ENCODE measurements around the gene NDUFV3.

DNA sequence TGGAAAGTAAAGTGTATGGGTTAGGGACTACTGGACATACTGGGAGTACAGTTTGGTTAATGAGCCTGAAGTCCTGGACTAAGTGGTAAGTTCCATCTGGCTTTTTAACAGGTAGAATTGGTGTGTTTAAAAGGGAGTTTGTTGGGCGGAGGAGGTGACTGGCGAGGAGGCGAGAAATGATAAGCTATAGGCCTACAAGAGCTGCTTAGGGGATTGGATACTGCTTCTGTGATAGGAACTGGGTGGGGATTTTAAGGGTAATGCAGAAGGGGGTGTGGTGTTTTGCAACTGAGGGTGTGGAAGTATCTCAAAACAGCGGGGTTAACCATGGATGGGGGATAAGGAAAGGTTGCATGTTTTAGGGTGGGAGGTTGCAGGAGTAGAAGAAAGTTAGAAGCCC lies 28.8 kb downstream of the NDUFV3 start:
- no peak for TF ChIP-seq POLR2A (IDR thresholded peaks at IDR 0.05)
- no peak for TF ChIP-seq POLR2AphosphoS5 (IDR thresholded peaks at IDR 0.05)
- TF ChIP-seq, protein P1, sequence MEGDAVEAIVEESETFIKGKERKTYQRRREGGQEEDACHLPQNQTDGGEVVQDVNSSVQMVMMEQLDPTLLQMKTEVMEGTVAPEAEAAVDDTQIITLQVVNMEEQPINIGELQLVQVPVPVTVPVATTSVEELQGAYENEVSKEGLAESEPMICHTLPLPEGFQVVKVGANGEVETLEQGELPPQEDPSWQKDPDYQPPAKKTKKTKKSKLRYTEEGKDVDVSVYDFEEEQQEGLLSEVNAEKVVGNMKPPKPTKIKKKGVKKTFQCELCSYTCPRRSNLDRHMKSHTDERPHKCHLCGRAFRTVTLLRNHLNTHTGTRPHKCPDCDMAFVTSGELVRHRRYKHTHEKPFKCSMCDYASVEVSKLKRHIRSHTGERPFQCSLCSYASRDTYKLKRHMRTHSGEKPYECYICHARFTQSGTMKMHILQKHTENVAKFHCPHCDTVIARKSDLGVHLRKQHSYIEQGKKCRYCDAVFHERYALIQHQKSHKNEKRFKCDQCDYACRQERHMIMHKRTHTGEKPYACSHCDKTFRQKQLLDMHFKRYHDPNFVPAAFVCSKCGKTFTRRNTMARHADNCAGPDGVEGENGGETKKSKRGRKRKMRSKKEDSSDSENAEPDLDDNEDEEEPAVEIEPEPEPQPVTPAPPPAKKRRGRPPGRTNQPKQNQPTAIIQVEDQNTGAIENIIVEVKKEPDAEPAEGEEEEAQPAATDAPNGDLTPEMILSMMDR (IDR thresholded peaks at IDR 0.05) = no peak

Measured in breast epithelium (tissue), 3 donors.